BLaER1 (cell line): Measurements from ENCODE around the gene CDHR5.

ENCODE experiments used
- H3K27ac ChIP-seq: shearing (Covaris generic); formaldehyde crosslinking; 2 replicates; pipeline ENCODE4 v1.8.1; 2022
- H3K27me3 ChIP-seq: shearing (Covaris generic); formaldehyde crosslinking; 2 replicates; pipeline ENCODE4 v1.8.1; 2022
- H3K36me3 ChIP-seq: shearing (Covaris generic); formaldehyde crosslinking; 2 replicates; pipeline ENCODE4 v1.8.1; 2022
- H3K4me1 ChIP-seq: shearing (Covaris generic); formaldehyde crosslinking; 2 replicates; pipeline ENCODE4 v1.8.1; 2022
- H3K4me2 ChIP-seq: shearing (Covaris generic); formaldehyde crosslinking; 2 replicates; pipeline ENCODE4 v1.8.1; 2022
- H3K4me3 ChIP-seq: shearing (Covaris generic); formaldehyde crosslinking; 2 replicates; pipeline ENCODE4 v1.8.1; 2022
- H3K9ac ChIP-seq: shearing (Covaris generic); formaldehyde crosslinking; 2 replicates; pipeline ENCODE4 v1.8.1; 2022
- H3K9me3 ChIP-seq: shearing (Covaris generic); formaldehyde crosslinking; 2 replicates; pipeline ENCODE4 v1.8.1; 2022
- H4K20me1 ChIP-seq: shearing (Covaris generic); formaldehyde crosslinking; 2 replicates; pipeline ENCODE4 v1.8.1; 2022
- Cebpa-rat ChIP-seq: shearing (Covaris generic); IDR thresholded peaks from 2 replicates; pipeline ENCODE4 v1.8.1; 2022

The CDHR5 gene

GRCh38 chr11:625636-626268 is 997 bp upstream of the CDHR5 start:
- Histone ChIP-seq H4K20me1 (peaks cover 52% of the 10 kb centered on the region), H3K27me3 (peaks cover 46% of the 10 kb centered on the region), H3K4me2 (peak overlapping the region; percentile 34; the same call in 1 of the 2 replicates), H3K9ac (no peak overlapping the region), H3K4me3 (no peak overlapping the region), H3K4me1 (peaks cover 43% of the 10 kb centered on the region), H3K27ac (no peak overlapping the region), H3K9me3 (peaks cover 5% of the 10 kb centered on the region; the same call in 1 of the 2 replicates), H3K36me3 (no peaks in the 10 kb centered on the region)
- TF ChIP-seq Cebpa-rat, result no peak

GRCh38 chr11:623999-624704 is 603 bp downstream of the CDHR5 start:
- Histone ChIP-seq H3K9me3 (peaks cover 5% of the 10 kb centered on the region; the same call in 1 of the 2 replicates), H3K27ac (no peak overlapping the region), H4K20me1 (peaks cover 39% of the 10 kb centered on the region), H3K4me2 (no peak overlapping the region), H3K36me3 (peaks cover 5% of the 10 kb centered on the region; the same call in 1 of the 2 replicates), H3K4me3 (no peak overlapping the region), H3K4me1 (peaks cover 28% of the 10 kb centered on the region), H3K27me3 (peaks cover 39% of the 10 kb centered on the region), H3K9ac (no peak overlapping the region)
- no peak for TF ChIP-seq Cebpa-rat

GRCh38 chr11:623349-623869 is 1.3 kb downstream of the CDHR5 start:
- no peak for TF ChIP-seq Cebpa-rat
- Histone ChIP-seq H3K9ac (no peak overlapping the region), H3K36me3 (peaks cover 12% of the 10 kb centered on the region; the same call in 1 of the 2 replicates), H3K4me3 (no peak overlapping the region), H3K4me2 (no peak overlapping the region), H4K20me1 (peaks cover 34% of the 10 kb centered on the region), H3K27ac (no peak overlapping the region), H3K27me3 (peaks cover 34% of the 10 kb centered on the region), H3K4me1 (peaks cover 21% of the 10 kb centered on the region), H3K9me3 (peaks cover 5% of the 10 kb centered on the region; the same call in 1 of the 2 replicates)

GRCh38 chr11:621838-622237 is 2.9 kb downstream of the CDHR5 start:
- peaks cover 17% of the 10 kb centered on the region for H3K4me1 ChIP-seq
- no peak overlapping the region for H3K9ac ChIP-seq
- no peak overlapping the region for H3K4me2 ChIP-seq
- peaks cover 20% of the 10 kb centered on the region for H3K27me3 ChIP-seq
- no peak for TF ChIP-seq Cebpa-rat
- peaks cover 20% of the 10 kb centered on the region; the same call in 1 of the 2 replicates for H3K36me3 ChIP-seq
- H3K4me3 ChIP-seq, result no peak overlapping the region
- H3K27ac ChIP-seq, result no peak overlapping the region
- H4K20me1 ChIP-seq, result peaks cover 24% of the 10 kb centered on the region
- no peaks in the 10 kb centered on the region for H3K9me3 ChIP-seq

- Histone ChIP-seq H3K27me3 (peaks cover 14% of the 10 kb centered on the region), H3K27ac (no peak overlapping the region), H3K4me1 (peaks cover 23% of the 10 kb centered on the region), H4K20me1 (peaks cover 20% of the 10 kb centered on the region), H3K4me3 (no peak overlapping the region), H3K9me3 (no peaks in the 10 kb centered on the region), H3K36me3 (peaks cover 20% of the 10 kb centered on the region; the same call in 1 of the 2 replicates), H3K9ac (no peak overlapping the region), H3K4me2 (no peak overlapping the region)
- TF ChIP-seq Cebpa-rat, result no peak
Observed at GRCh38 chr11:620935-621814, 3.6 kb downstream of the CDHR5 start.

- H3K27ac ChIP-seq, result no peak overlapping the region
Observed at GRCh38 chr11:620201-620600, 4.6 kb downstream of the CDHR5 start.

GRCh38 chr11:619628-620050 is 5.1 kb downstream of the CDHR5 start:
- no peaks in the 10 kb centered on the region for H3K9me3 ChIP-seq
- H3K4me2 ChIP-seq, result no peak overlapping the region
- H3K4me1 ChIP-seq, result peaks cover 23% of the 10 kb centered on the region
- no peak overlapping the region for H3K9ac ChIP-seq
- H3K36me3 ChIP-seq, result peaks cover 23% of the 10 kb centered on the region; the same call in 1 of the 2 replicates
- no peaks in the 10 kb centered on the region; the same call in 1 of the 2 replicates for H3K27me3 ChIP-seq
- TF ChIP-seq Cebpa-rat, result no peak
- no peak overlapping the region for H3K27ac ChIP-seq
- H3K4me3 ChIP-seq, result no peak overlapping the region
- H4K20me1 ChIP-seq, result peaks cover 15% of the 10 kb centered on the region

More at GRCh38 chr11:620201-620600, 4.6 kb downstream of the CDHR5 start:
- H3K27me3 ChIP-seq, result peaks cover 4% of the 10 kb centered on the region
- no peak overlapping the region for H3K4me2 ChIP-seq
- peaks cover 20% of the 10 kb centered on the region; the same call in 1 of the 2 replicates for H3K36me3 ChIP-seq
- H3K4me1 ChIP-seq, result peaks cover 18% of the 10 kb centered on the region
- no peak overlapping the region for H3K4me3 ChIP-seq
- H4K20me1 ChIP-seq, result peaks cover 15% of the 10 kb centered on the region
- H3K9ac ChIP-seq, result no peak overlapping the region
- no peak for TF ChIP-seq Cebpa-rat
- H3K9me3 ChIP-seq, result no peaks in the 10 kb centered on the region

- no peak overlapping the region for H3K27ac ChIP-seq
- H3K27me3 ChIP-seq, result no peaks in the 10 kb centered on the region
- H4K20me1 ChIP-seq, result peaks cover 15% of the 10 kb centered on the region
- peaks cover 29% of the 10 kb centered on the region for H3K4me1 ChIP-seq
- no peak overlapping the region for H3K9ac ChIP-seq
- no peaks in the 10 kb centered on the region for H3K9me3 ChIP-seq
- TF ChIP-seq Cebpa-rat, result no peak
- no peak overlapping the region for H3K4me2 ChIP-seq
- H3K4me3 ChIP-seq, result no peak overlapping the region
- H3K36me3 ChIP-seq, result peaks cover 29% of the 10 kb centered on the region
Observed at GRCh38 chr11:618856-619627, 5.7 kb downstream of the CDHR5 start.
